ENCODE data around the gene SORCS2. TPM values are rescaled to one million over a fixed set of nuclear protein-coding genes. Genes with fewer than 3 reads are reported as not detected.

SORCS2 gene
- total and polyA plus RNA-seq, 2 of the 8 experiments (the other 6 are each of a cell fraction or from before 2014, with no cell fraction given), result 0.36 to 1.8 TPM

DNA sequence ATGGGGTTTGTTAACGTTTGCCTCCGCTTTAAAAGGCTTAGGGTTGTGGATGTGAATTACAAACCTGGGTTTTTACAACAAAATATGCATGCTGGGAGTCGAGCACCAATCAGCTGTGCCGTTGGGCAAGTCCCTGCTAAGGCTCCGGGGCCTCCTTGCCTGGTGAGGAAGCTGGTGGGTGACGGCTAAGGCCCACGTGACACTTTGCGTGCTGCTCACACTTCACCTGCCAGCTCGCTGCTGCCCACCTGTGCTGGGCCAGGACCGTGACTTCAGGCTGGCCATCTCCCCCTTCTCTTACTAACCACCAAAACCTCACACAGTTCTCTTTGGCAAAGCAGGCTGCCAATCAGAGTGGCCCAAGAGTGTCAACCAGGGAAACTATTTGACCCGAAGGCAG is 569.0 kb downstream of the SORCS2 start:
- POLR2A ChIA-PET (ENCODE audit: partially characterized antibody), result no interaction called here
- DNase-seq (ENCODE audit: low read depth in 1 of 2, low spot score in 2 of 2), result no peak

More for the DNA sequence above, 569.0 kb downstream of the SORCS2 start:
- H3K4me1 ChIP-seq (replicated peaks in 1 of 4; ENCODE audit: control insufficient read depth in 3 of 4, insufficient read depth in 4 of 4, low read length in 3 of 4), result no peaks in the 10 kb centered on the region
- no peaks in the 10 kb centered on the region for H3K79me1 ChIP-seq (ENCODE audit: low read depth, low read length)
- H2BK15ac ChIP-seq (ENCODE audit: low read length), result no peak overlapping the region
- H2BK5ac ChIP-seq (ENCODE audit: low read depth, low read length), result no peak overlapping the region
- WGBS, 2 experiments (ENCODE audit: extremely low coverage in 1 of 2, insufficient coverage in 1 of 2, insufficient read length in 1 of 2, insufficient replicate concordance in 2 of 2, low coverage in 1 of 2, low lambda C conversion rate in 2 of 2, missing lambda C conversion rate in 1 of 2), result 89% methylated on average over 11 of the region's 11 CpGs; no CpG with 5 or more reads in 1 of the 2 experiments
- H3K36me3 ChIP-seq (ENCODE audit: control insufficient read depth in 2 of 4, insufficient read depth in 4 of 4, low read length in 3 of 4), result no peaks in the 10 kb centered on the region; a peak in 1 of 8 replicates
- H4K5ac ChIP-seq (ENCODE audit: insufficient read length, low read depth, low read length), result no peak overlapping the region
- H2BK120ac ChIP-seq (replicated peaks; ENCODE audit: low read depth, low read length), result no peak overlapping the region
- TF ChIP-seq, protein P1, sequence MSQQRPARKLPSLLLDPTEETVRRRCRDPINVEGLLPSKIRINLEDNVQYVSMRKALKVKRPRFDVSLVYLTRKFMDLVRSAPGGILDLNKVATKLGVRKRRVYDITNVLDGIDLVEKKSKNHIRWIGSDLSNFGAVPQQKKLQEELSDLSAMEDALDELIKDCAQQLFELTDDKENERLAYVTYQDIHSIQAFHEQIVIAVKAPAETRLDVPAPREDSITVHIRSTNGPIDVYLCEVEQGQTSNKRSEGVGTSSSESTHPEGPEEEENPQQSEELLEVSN (IDR thresholded peaks at IDR 0.05), result no peak
- no peak for TF ChIP-seq JUND (IDR thresholded peaks at IDR 0.05; ENCODE audit: low read length)
- TF ChIP-seq CBX5 (IDR thresholded peaks at IDR 0.05; ENCODE audit: low read depth, low read length), result no peak
- H4K91ac ChIP-seq (replicated peaks; ENCODE audit: insufficient read length, low read length), result no peak overlapping the region
- H3K23me2 ChIP-seq (ENCODE audit: low read depth, low read length), result no peaks in the 10 kb centered on the region
- no peak overlapping the region for H3K56ac ChIP-seq (replicated peaks; ENCODE audit: insufficient read length, low read depth, low read length)
- CTCF ChIA-PET (ENCODE audit: partially characterized antibody), result interaction anchor here (0.5 to 3.9 kb wide), 29 partner anchors 8 to 319 kb away, joined by 3 to 35 read pairs (median 4); no protein-coding TSS in a partner anchor
- no peak overlapping the region for H2BK12ac ChIP-seq (ENCODE audit: low read depth, low read length)
- no peak overlapping the region for H3K4me2 ChIP-seq (ENCODE audit: insufficient read depth in 1 of 2, low read depth in 2 of 2, low read length in 2 of 2)
- peaks cover 0 to 1% of the 10 kb centered on the region in 2 experiments for H4K20me1 ChIP-seq (replicated peaks in 1 of 2; ENCODE audit: control insufficient read depth in 1 of 2, insufficient read depth in 2 of 2, low read length in 2 of 2)
- H3K4me3 ChIP-seq (ENCODE audit: extremely low read depth in 1 of 4, insufficient read depth in 2 of 4, low read depth in 3 of 4, low read length in 4 of 4), result no peak overlapping the region
- H3K23ac ChIP-seq (ENCODE audit: insufficient read length), result no peak overlapping the region
- H3K14ac ChIP-seq (ENCODE audit: insufficient read length), result no peak overlapping the region
- H3K9ac ChIP-seq (replicated peaks in 1 of 4; ENCODE audit: extremely low read depth in 1 of 4, low read depth in 3 of 4, low read length in 3 of 4), result no peak overlapping the region
- H2AFZ ChIP-seq (ENCODE audit: low read length), result no peak overlapping the region
- no peaks in the 10 kb centered on the region for H3K9me3 ChIP-seq (ENCODE audit: insufficient read depth in 2 of 2, low read depth in 1 of 2, low read length in 1 of 2)
- no peak overlapping the region for H3K27ac ChIP-seq (ENCODE audit: low read depth, low read length)
- no peak overlapping the region for H2AK5ac ChIP-seq (ENCODE audit: low read depth, low read length)
- no peak overlapping the region for H3K18ac ChIP-seq (ENCODE audit: extremely low read depth, low read length)
- H2BK20ac ChIP-seq (ENCODE audit: low read length), result no peak overlapping the region
- H3K79me2 ChIP-seq (ENCODE audit: control insufficient read depth in 1 of 2, insufficient read depth in 2 of 2, low read length in 2 of 2), result no peaks in the 10 kb centered on the region
- H3K27me3 ChIP-seq (replicated peaks in 1 of 4; ENCODE audit: control insufficient read depth in 3 of 4, extremely low read depth in 1 of 4, insufficient read depth in 3 of 4, low read length in 3 of 4), result no peaks in the 10 kb centered on the region
- FAIRE-seq, result no peak
- no peak overlapping the region for H3K4ac ChIP-seq (replicated peaks; ENCODE audit: insufficient read length, low read depth, low read length)
- H4K8ac ChIP-seq (ENCODE audit: extremely low read depth, insufficient read depth, low read length), result no peak overlapping the region
